Heart left ventricle (tissue), 13 donors: ENCODE measurements around the gene ANO4.

Experiments
- CTCF ChIP-seq, 12 donors: fragments of 200-600 bp; sonication (generic) in 4 of 12; IDR thresholded peaks; one replicate each; pipeline versions ENCODE4 v1.5.0 to v1.8.0; 2018 to 2022; ENCODE audit warnings: antibody characterized with exemption in 12 of 12, mild to moderate bottlenecking in 5 of 12
- POLR2A ChIP-seq, 2 donors: fragments of 450-650 bp; IDR thresholded peaks; one replicate each; pipeline ENCODE4 v1.6.1; 2017; ENCODE audit warnings: antibody characterized with exemption in 2 of 2, mild to moderate bottlenecking in 2 of 2, moderate library complexity in 2 of 2
- donor health status: ischemic (EF 13 %, LVEDD 7.1; RV severe dilation, severe dysfunction).
- donor health status: DM: no; HTN: yes; CAD: no.
- donor health status: DM: no; HTN: no; CAD: no.
- donor health status: ischemic (EF 25% LVEDD 6.9; RV normal size, moderate dysfunction).
- donor health status: ischemic (EF 25% LVEDD 5.7; RV mildly dilated, moderate dysfunction).
- donor health status: ischemic (EF 35%, LVEDD 5.7; RV mildly dilated, moderate dysfunction).
- donor health status: nonischemic (EF 11% LVEDD 7.7; RV severe dilation, severe dysfunction).
- donor health status: DM: yes; HTN: yes; CAD: no.
- donor health status: PGD.
- donor health status: ischemic (EF 29% LVEDD 5.4; RV normal size, mild dysfunction).
- donor health status: nonischemic (EF 23%, LVEDD 6.1; RV moderate dilation, normal function).

GRCh38 chr12:100752841-100753240 lies 41.7 kb upstream of the ANO4 start:
- TF ChIP-seq CTCF (IDR thresholded peaks at IDR 0.05) (no peak), POLR2A (IDR thresholded peaks at IDR 0.05) (no peak)
